Ishikawa (cell line): ENCODE data around the gene SLC12A3.

ENCODE experiments used
- CREB1 ChIP-seq: IDR thresholded peaks from 2 replicates; pipeline ENCODE4 v1.6.1; 2012; ENCODE audit warnings: low read depth
- EGR1 ChIP-seq: IDR thresholded peaks from 2 replicates; pipeline ENCODE4 v1.6.1; 2012
- EP300 ChIP-seq: IDR thresholded peaks from 2 replicates; pipeline ENCODE4 v1.6.1; 2012; ENCODE audit warnings: borderline replicate concordance
- FOXM1 ChIP-seq: IDR thresholded peaks from 2 replicates; pipeline ENCODE4 v1.6.1; 2012; ENCODE audit warnings: low read depth, borderline replicate concordance
- MAX ChIP-seq: IDR thresholded peaks from 2 replicates; pipeline ENCODE4 v1.6.1; 2012
- RAD21 ChIP-seq: IDR thresholded peaks from 2 replicates; pipeline ENCODE4 v1.6.1; 2012; ENCODE audit warnings: low read depth
- REST ChIP-seq: IDR thresholded peaks from 2 replicates; pipeline ENCODE4 v1.6.1; 2012; ENCODE audit warnings: low read depth, mild to moderate bottlenecking
- TAF1 ChIP-seq: IDR thresholded peaks from 2 replicates; pipeline ENCODE4 v1.6.1; 2012; ENCODE audit warnings: low read depth, mild to moderate bottlenecking
- YY1 ChIP-seq: IDR thresholded peaks from 2 replicates; pipeline ENCODE4 v1.6.1; 2012; ENCODE audit warnings: low read depth
- ZBTB7A ChIP-seq: IDR thresholded peaks from 2 replicates; pipeline ENCODE4 v1.6.1; 2012; ENCODE audit warnings: low read depth

GRCh38 chr16:56880176-56880575 lies 15.2 kb downstream of the SLC12A3 start:
- TF ChIP-seq REST = no peak
- TF ChIP-seq YY1 = no peak
- TF ChIP-seq FOXM1 = no peak
- no peak for TF ChIP-seq EP300
- no peak for TF ChIP-seq MAX
- no peak for TF ChIP-seq ZBTB7A
- TF ChIP-seq TAF1 = no peak
- no peak for TF ChIP-seq CREB1
- no peak for TF ChIP-seq EGR1
- TF ChIP-seq RAD21 = no peak
